Stimulated activated CD4-positive, alpha-beta T cell treated with anti-CD3 and anti-CD28 coated beads, Interleukin-15, amount 100 ng/mL, for 48 hours (primary cell): Measurements from ENCODE around the gene RUNX1.
"Not testable (repeated sequence)": the region's sequence is repeated elsewhere in the genome, so short reads cannot be mapped to it uniquely, and the experiment has no call there.

Experiments used
- DNase-seq, 2 donors: peaks; one replicate each; pipeline ENCODE4 v3.0.0-alpha.2; 2020; ENCODE audit warnings: low read depth in 2 of 2

Gene RUNX1

GRCh38 chr21:34808569-34809204 is 240.4 kb downstream of the RUNX1 start:
- no peak for DNase-seq

GRCh38 chr21:34807881-34808568 is 241.1 kb downstream of the RUNX1 start:
- DNase-seq = peak; percentile 51 to 60

- peak; percentile 56 to 59 for DNase-seq
Observed at GRCh38 chr21:34807146-34807880, 241.8 kb downstream of the RUNX1 start.

- no peak for DNase-seq
Observed at GRCh38 chr21:34806423-34806822, 242.7 kb downstream of the RUNX1 start.

- DNase-seq = no peak
Observed at GRCh38 chr21:34805157-34805556, 243.9 kb downstream of the RUNX1 start.

GRCh38 chr21:34804584-34804983 is 244.5 kb downstream of the RUNX1 start:
- not testable (repeated sequence) for DNase-seq

GRCh38 chr21:34803782-34804370 is 245.2 kb downstream of the RUNX1 start:
- DNase-seq = no peak

GRCh38 chr21:34802180-34802899 is 246.8 kb downstream of the RUNX1 start:
- no peak for DNase-seq

- no peak for DNase-seq
Observed at GRCh38 chr21:34801519-34802132, 247.5 kb downstream of the RUNX1 start.

- DNase-seq = no peak
Observed at GRCh38 chr21:34800797-34801518, 248.1 kb downstream of the RUNX1 start.

- DNase-seq = no peak
Observed at GRCh38 chr21:34799092-34799491, 250.0 kb downstream of the RUNX1 start.

- no peak for DNase-seq
Observed at GRCh38 chr21:34797921-34798535, 251.1 kb downstream of the RUNX1 start.

GRCh38 chr21:34797201-34797525 is 251.9 kb downstream of the RUNX1 start:
- no peak for DNase-seq

GRCh38 chr21:34796518-34797200 is 252.4 kb downstream of the RUNX1 start:
- DNase-seq = no peak

GRCh38 chr21:34795548-34796180 is 253.4 kb downstream of the RUNX1 start:
- no peak for DNase-seq

- no peak for DNase-seq
Observed at GRCh38 chr21:34795175-34795547, 253.9 kb downstream of the RUNX1 start.

GRCh38 chr21:34794686-34795085 is 254.4 kb downstream of the RUNX1 start:
- DNase-seq = no peak

- no peak for DNase-seq
Observed at GRCh38 chr21:34793471-34793870, 255.6 kb downstream of the RUNX1 start.

GRCh38 chr21:34792504-34793089 is 256.5 kb downstream of the RUNX1 start:
- no peak for DNase-seq
